Ascending aorta (tissue), 2 donors: ENCODE data around the gene ZNF860. TPM values are rescaled to one million over a fixed set of nuclear protein-coding genes. Genes with fewer than 3 reads are reported as not detected.
"Not testable (repeated sequence)": the region's sequence is repeated elsewhere in the genome, so short reads cannot be mapped to it uniquely, and the experiment has no call there.

Experiments used
- DNase-seq, 2 donors: peaks; one replicate each; pipeline ENCODE4 v3.0.0-alpha.2; 2019; ENCODE audit warnings: low spot score in 2 of 2
- H3K27ac ChIP-seq, 2 donors: fragments of 200-600 bp; sonication (generic); one replicate each; pipeline ENCODE4 v1.5.1; 2016 to 2017; ENCODE audit warnings: mild to moderate bottlenecking in 1 of 2
- H3K27me3 ChIP-seq: fragments of 200-600 bp; sonication (generic); one replicate; pipeline ENCODE4 v1.5.1; 2017
- H3K36me3 ChIP-seq, 2 donors: fragments of 200-600 bp; sonication (generic); one replicate each; pipeline ENCODE4 v1.5.1; 2016
- H3K4me1 ChIP-seq, 2 donors: fragments of 200-600 bp; sonication (generic); one replicate each; pipeline ENCODE4 v1.5.1; 2016 to 2017; ENCODE audit warnings: mild to moderate bottlenecking in 1 of 2
- H3K4me3 ChIP-seq, 2 donors: fragments of 200-600 bp; sonication (generic); one replicate each; pipeline ENCODE4 v1.5.1; 2016 to 2017; ENCODE audit warnings: mild to moderate bottlenecking in 1 of 2
- H3K9me3 ChIP-seq, 2 donors: fragments of 200-600 bp; sonication (generic); one replicate each; pipeline ENCODE4 v1.5.1; 2016
- CTCF ChIP-seq, 3 experiments: fragments of 200-600 bp in 2 of 3; fragments of 450-650 bp in 1 of 3; sonication (generic) in 2 of 3; IDR thresholded peaks; one replicate each; pipeline ENCODE4 v1.5.1; 2016 to 2019; ENCODE audit warnings: antibody characterized with exemption in 3 of 3, mild to moderate bottlenecking in 1 of 3, moderate library complexity in 1 of 3
- intact Hi-C: fragments of 100-400 bp; cut with DNase I; formaldehyde crosslinking; loops from one replicate; pipeline ENCODE4 v1.15.1; 2023
- total RNA-seq: library from RNA; depleted of rRNA; stranded (reverse); fragments of >200 nt; gene quantifications from one replicate; pipeline ENCODE4 v1.1.0, GENCODE V29; 2016

Gene ZNF860
- total RNA-seq, 1 donor from 2014 or later, result 0.43 TPM

GRCh38 chr3:32009101-32009500, 27.6 kb downstream of the ZNF860 start:
- H3K4me1 ChIP-seq, result no peaks in the 10 kb centered on the region
- no peak overlapping the region for H3K27ac ChIP-seq
- no peak for DNase-seq
- no peak overlapping the region for H3K4me3 ChIP-seq
- intact Hi-C loops, result no loop called here
- no peaks in the 10 kb centered on the region for H3K9me3 ChIP-seq
- no peak for TF ChIP-seq CTCF (IDR thresholded peaks at IDR 0.05)
- no peaks in the 10 kb centered on the region for H3K27me3 ChIP-seq
- no peaks in the 10 kb centered on the region for H3K36me3 ChIP-seq

GRCh38 chr3:32009957-32010356, 28.4 kb downstream of the ZNF860 start:
- no peak overlapping the region for H3K4me3 ChIP-seq
- intact Hi-C loops, result no loop called here
- no peaks in the 10 kb centered on the region for H3K36me3 ChIP-seq
- H3K27me3 ChIP-seq, result no peaks in the 10 kb centered on the region
- H3K27ac ChIP-seq, result no peak overlapping the region
- DNase-seq, result no peak
- H3K4me1 ChIP-seq, result no peaks in the 10 kb centered on the region
- no peak for TF ChIP-seq CTCF (IDR thresholded peaks at IDR 0.05)
- H3K9me3 ChIP-seq, result no peaks in the 10 kb centered on the region

- H3K4me1 ChIP-seq, intact Hi-C loops, H3K4me3 ChIP-seq, H3K27me3 ChIP-seq, DNase-seq, H3K9me3 ChIP-seq, H3K36me3 ChIP-seq, H3K27ac ChIP-seq: not testable (repeated sequence)
These were observed 29.1 kb downstream of the ZNF860 start for GRCh38 chr3:32010699-32011098.

GRCh38 chr3:32015638-32016037, 34.1 kb downstream of the ZNF860 start:
- intact Hi-C loops, H3K27me3 ChIP-seq, H3K4me3 ChIP-seq, H3K36me3 ChIP-seq, H3K4me1 ChIP-seq, DNase-seq, H3K9me3 ChIP-seq, H3K27ac ChIP-seq: not testable (repeated sequence)

- Histone ChIP-seq H3K27ac (no peak overlapping the region), H3K4me1 (no peaks in the 10 kb centered on the region), H3K27me3 (no peaks in the 10 kb centered on the region), H3K4me3 (no peak overlapping the region), H3K9me3 (no peaks in the 10 kb centered on the region), H3K36me3 (no peaks in the 10 kb centered on the region)
- intact Hi-C loops, result no loop called here
- DNase-seq, result no peak
- no peak for TF ChIP-seq CTCF (IDR thresholded peaks at IDR 0.05)
These were observed 35.7 kb downstream of the ZNF860 start for GRCh38 chr3:32017286-32017685.

GRCh38 chr3:32018757-32019564, 37.4 kb downstream of the ZNF860 start:
- H3K4me1 ChIP-seq, result no peaks in the 10 kb centered on the region
- intact Hi-C loops, result loop anchor here (1.0 kb wide), 1 partner anchor 125 kb away; no protein-coding TSS in a partner anchor
- H3K27ac ChIP-seq, result no peak overlapping the region
- peak; percentile 67 to 78 (median 69) for TF ChIP-seq CTCF (IDR thresholded peaks at IDR 0.05)
- H3K27me3 ChIP-seq, result no peaks in the 10 kb centered on the region
- no peak for DNase-seq
- H3K4me3 ChIP-seq, result no peak overlapping the region
- no peaks in the 10 kb centered on the region for H3K9me3 ChIP-seq
- H3K36me3 ChIP-seq, result no peaks in the 10 kb centered on the region
